Stimulated activated CD8-positive, alpha-beta memory T cell treated with anti-CD3 and anti-CD28 coated beads, Interleukin-7, amount 100 ng/mL, for 48 hours (primary cell): ENCODE data around the gene WDR82.

Experiments
- DNase-seq, 2 donors: peaks; one replicate each; pipeline ENCODE4 v3.0.0-alpha.2; 2020; ENCODE audit warnings: low read depth in 1 of 2; ENCODE audit errors: extremely low read depth in 1 of 2

The WDR82 gene

DNA sequence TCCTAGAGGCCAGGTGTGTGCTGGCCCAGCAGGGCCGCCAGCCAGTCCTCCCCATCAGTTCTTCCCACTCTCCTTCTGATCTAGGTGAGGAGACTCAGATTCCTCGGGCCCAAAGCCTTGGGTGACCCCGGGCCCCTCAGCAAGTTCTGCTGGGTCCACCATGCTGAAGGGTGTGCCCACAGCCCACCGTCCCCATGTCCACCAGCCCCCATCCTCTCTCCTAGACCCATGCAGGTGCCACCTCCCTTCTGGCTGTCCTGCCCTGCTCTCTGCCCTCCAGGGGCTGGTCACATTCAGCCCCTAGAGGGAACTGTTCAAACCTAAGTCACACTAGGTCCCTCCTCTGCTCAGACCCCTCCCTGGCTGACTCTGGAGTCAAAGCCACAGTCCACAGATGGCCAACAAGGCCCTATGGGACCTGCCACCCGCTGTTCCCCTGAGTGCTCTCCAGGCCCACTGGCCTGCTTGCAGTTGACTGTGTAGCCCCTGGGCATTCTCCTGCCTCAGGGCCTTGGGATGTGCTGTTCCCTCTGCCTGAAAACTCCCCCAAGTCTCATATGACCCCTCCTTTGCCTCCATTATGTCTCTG, 52.1 kb downstream of the WDR82 start:
- DNase-seq: no peak

DNA sequence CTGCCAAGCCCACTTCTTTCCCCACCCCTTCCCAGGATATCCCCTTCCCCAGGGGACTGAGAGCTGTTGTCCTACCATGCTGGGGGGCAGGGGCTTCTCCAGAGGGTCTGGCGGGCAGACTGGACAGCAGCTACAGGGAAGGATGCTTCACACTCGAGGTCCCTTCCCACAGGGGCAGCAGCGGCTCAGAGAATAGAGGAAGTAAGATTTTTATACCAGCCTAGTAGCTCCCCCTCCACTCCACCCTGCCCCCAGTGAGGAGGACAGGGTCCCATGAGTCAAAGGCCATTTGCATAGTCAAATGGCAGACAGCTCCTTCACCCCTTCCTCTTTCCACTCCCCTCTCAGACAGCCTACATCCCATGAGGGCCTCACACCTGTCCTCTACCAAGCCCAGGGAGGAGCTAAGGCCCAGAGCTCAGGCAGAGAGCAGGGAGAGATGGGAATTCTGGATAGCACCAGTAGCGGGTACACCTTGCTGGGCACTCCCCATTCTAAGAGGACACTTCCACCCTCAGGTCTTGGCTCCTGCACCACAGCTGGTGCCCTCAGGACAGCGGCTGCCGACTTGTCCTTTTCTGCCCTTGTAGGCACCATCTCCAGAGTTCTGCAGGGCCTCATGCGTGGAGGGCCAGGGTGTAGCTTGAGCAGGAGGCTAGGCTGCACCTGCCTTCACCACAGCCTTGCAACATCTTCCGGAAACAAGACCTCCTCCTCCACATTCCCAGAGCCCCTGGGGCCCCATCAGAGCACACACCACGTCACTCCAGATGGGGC, 52.8 kb downstream of the WDR82 start, which contains the start of gene TLR9:
TSS of gene TLR9 (minus strand) at position 194 of the 777 bp plus-strand sequence. CDS start at position 78, 116 bp downstream.
- peak in 1 of 2 donors; percentile 37 for DNase-seq

DNA sequence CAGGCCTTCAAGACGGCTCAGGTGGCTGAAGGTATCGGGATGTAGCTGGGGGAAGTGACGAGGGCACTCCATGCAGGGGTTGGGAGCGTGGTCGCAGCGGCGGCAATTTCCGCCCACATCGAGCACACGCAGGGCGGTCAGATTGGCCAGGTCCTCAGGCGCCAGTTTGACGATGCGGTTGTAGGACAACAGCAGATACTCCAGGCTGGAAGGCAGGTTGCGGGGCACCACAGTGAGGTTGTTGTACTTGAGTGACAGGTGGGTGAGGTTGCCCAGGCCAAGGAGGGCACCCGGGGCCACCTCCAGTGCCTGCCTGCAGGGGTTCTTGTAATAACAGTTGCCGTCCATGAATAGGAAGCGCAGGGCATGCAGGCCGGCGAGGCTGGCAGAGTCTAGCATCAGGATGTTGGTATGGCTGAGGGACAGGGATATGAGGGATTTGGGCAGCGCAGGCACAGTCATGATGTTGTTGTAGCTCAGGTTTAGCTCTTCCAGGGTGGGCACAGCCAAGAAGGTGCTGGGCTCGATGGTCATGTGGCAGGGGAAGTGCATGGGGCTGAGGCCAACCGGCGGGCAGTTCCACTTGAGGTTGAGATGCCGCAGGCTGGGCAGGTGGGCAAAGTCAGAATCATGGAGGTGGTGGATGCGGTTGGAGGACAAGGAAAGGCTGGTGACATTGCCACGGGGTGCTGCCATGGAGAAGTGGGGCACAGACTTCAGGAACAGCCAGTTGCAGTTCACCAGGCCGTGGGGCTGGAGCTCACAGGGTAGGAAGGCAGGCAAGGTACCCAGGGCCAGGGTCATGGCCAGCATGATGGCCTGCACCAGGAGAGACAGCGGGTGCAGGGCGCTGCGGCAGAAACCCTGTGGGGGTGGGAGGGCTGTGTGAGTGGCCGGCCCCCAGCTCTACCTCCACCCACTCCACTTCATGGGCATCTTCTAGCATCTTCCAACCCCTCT, 54.7 kb downstream of the WDR82 start:
- DNase-seq: no peak

DNA sequence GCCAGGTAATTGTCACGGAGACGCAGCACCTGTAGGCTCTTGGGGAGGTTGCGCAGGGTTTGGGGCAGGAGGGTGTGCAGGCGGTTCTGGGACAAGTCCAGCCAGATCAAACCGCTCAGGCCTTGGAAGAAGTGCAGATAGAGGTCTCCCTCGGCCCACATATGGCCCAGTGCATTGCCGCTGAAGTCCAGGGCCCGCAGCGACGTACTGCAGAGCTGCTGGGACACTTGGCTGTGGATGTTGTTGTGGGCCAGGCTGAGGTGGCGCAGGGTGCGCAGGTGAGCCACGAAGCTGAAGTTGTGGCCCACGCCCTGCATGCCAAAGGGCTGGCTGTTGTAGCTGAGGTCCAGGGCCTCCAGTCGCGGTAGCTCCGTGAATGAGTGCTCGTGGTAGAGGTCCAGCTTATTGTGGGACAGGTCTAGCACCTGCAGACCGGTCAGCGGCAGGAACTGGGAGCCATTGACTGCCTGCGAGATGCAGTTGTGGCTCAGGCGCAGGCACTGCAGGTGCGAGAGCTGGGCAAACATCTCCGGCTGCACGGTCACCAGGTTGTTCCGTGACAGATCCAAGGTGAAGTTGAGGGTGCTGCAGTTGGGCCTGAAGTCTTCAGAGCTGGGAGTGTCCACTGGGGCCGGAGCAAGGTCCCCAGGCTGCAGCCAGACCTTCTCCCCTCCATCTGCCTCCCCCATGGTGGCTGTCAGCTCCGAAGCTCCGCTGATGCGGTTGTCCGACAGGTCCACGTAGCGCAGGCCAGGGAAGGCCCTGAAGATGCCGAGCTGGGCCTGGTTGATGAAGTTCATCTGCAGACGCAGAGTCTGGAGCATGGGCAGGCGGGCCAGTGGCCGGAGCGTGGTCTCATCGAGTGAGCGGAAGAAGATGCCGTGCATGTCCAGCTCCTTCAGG, 55.9 kb downstream of the WDR82 start:
- DNase-seq: no peak

- no peak for DNase-seq
Observed at GRCh38 chr3:52221563-52222318, 56.7 kb downstream of the WDR82 start.

GRCh38 chr3:52221141-52221562, 57.3 kb downstream of the WDR82 start:
- no peak for DNase-seq

GRCh38 chr3:52220380-52221026, 57.9 kb downstream of the WDR82 start:
- peak; percentile 74 to 80 for DNase-seq

DNA sequence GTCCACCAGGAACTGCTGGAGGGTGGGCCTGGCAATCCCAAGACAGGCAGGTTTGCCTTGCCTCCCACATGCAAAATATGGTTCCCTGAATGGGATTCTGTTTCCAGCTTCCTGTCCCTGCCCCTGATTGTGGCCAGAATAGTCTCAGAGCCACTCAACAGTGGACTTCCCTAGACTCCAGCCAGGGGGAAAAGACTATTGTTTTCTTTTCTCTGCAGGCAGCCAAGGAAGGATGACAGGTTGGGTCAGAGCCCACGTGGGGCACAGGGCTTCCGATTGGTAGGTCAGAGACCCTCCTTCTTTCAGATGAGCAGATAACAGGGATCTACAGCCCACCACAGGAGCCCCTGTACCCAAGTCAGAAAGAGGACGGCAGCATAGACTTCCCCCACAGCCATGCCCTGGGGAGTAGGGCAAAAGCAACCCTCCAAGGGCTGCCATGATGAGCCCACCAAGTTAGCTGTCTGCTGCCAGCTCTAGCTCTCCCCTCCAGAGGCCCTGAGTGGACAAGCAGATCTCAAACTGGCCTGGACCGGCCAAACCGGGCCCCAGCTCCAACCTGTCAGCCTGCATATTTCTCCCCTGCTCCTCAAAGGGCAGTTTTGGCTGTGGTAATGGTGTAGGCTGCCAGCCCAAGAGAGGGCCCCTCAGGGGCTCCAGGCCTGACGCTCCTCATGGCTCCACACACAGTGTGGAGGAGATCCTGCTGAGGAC, 59.4 kb downstream of the WDR82 start:
- DNase-seq: no peak

- no peak for DNase-seq
Observed at GRCh38 chr3:52218454-52218853, 60.0 kb downstream of the WDR82 start.

GRCh38 chr3:52218026-52218425, 60.4 kb downstream of the WDR82 start:
- no peak for DNase-seq

GRCh38 chr3:52217409-52217805, 61.0 kb downstream of the WDR82 start:
- no peak for DNase-seq

DNA sequence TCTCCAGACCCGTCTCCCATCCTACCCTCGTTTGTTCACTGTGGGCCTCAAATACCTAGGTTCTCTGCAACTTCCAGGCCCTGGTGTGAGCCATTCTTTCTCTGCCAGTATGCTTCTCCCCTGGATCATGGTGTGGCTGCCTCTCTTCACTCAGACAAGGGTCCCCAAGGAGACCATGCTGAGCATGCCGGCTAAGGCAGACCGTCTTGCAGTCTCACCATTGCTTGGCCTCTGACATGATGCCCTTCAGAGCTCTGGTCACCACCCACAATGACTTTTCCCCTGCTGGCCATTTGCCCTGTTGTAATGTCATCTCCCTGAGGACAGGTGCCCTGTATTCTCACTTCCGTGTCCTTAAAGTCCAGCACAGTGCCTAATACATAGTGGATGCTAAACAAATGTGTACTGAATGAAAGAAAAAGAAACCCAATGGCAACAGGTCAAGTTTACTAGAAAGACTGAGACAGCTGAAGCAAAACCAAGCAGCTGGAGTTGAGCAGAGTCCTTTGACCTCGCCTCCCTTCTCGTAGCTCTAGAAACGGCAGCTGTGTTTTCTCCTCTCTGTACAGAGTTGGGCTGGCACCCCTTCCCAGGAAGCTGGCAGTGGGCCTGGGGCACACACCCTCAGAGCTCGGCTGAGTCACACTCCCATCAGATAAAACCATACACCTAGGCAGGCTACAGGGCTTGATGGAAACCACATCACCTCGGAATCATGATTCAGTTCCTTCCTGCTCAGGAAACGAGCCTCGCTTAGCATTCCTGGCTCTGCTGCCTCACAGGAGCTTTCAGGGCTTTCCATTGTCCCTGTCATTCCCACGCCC, 61.7 kb downstream of the WDR82 start:
- no peak for DNase-seq

DNA sequence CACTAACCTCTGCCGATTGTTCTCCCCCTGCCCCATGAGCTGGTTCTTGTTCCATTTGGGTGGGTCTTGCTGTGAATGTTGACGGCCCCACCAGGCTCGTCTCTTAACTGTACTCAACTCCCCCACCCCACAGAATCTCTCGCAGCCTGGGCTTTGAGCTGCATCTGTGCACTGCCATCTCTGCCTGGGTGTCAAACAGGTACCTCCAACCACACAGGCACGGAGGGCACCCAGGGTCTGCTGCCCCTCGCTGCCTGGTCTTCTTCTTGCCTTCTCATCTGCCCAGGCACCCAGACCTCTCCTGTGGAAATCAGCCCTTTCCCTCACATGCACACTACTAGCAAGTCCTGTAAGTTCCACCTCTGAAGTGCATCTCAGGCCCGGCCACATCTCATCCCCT, 63.1 kb downstream of the WDR82 start:
- DNase-seq: no peak

GRCh38 chr3:52213901-52214300, 64.5 kb downstream of the WDR82 start:
- no peak for DNase-seq

GRCh38 chr3:52213005-52213404, 65.4 kb downstream of the WDR82 start:
- no peak for DNase-seq

DNA sequence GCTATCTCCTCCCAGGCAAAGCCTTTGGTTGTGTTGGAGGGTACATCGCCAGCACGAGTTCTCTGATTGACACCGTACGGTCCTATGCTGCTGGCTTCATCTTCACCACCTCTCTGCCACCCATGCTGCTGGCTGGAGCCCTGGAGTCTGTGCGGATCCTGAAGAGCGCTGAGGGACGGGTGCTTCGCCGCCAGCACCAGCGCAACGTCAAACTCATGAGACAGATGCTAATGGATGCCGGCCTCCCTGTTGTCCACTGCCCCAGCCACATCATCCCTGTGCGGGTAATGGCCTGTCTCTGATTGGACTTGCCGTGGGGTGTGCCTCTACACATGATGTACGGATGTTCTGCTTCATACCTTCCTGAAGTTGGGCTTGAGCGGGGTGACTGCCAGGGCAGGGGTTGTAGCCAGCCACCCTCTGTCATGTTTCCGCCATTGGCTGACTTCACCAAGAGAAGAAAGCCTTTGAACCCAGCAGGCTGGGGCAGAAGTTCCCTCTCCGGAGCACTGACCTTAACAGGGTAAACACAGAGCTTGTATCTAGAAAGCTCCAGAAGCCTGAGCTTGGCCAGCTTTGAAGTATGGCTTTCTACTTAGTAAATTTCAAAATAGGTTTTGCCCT, 67.1 kb downstream of the WDR82 start:
- DNase-seq: no peak

DNA sequence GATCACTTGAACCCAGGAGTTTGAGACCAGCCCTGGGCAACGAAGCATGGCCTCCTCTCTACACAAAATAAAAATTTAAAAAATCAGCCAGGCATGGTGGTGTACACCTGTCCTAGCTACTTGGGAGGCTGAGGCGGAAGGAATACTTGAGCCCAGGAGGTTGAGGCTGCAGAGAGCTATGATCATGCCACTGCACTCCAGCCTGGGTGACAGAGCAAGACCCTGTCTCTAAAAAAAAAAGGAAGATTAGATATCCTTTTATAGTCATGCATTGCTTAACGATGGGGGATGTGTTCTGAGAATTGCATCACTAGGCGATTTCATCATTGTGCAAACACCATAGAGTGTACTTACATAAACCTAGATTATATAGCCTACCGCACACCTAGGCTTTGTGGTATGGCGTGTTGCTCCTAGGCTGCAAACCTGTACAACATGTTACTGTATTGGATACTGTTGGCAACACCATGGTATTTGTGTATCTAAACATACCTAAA, 67.9 kb downstream of the WDR82 start:
- DNase-seq: no peak
